K562 (cell line): ENCODE measurements around the gene MCCD1. TPM values are rescaled to one million over a fixed set of nuclear protein-coding genes. Genes with fewer than 3 reads are reported as not detected.

ENCODE experiments used
- ARHGAP35 ChIP-seq: fragments of 450-650 bp; IDR thresholded peaks from 2 replicates; pipeline ENCODE4 v1.6.1; 2018; ENCODE audit not compliant: partially characterized antibody
- BACH1 ChIP-seq: fragments of 200-800 bp; sonication (Bioruptor generic); IDR thresholded peaks from 2 replicates; pipeline ENCODE4 v1.6.1; 2016; ENCODE audit warnings: missing genetic modification characterization, missing compliant biosample characterization
- GATA2 ChIP-seq: sonication (generic); formaldehyde crosslinking; IDR thresholded peaks from 2 replicates; pipeline ENCODE4 v1.4.0; 2020; ENCODE audit warnings: mild to moderate bottlenecking, missing genetic modification reagents
- HDAC2 ChIP-seq: fragments of 450-650 bp; IDR thresholded peaks from 2 replicates; pipeline ENCODE4 v1.6.1; 2016; ENCODE audit warnings: mild to moderate bottlenecking
- MAFF ChIP-seq: IDR thresholded peaks from 2 replicates; pipeline ENCODE4 v1.6.1; 2012; ENCODE audit warnings: low read length, improper control_type of control experiment
- RBM34 ChIP-seq: fragments of 200-400 bp; formaldehyde crosslinking; IDR thresholded peaks from 2 replicates; pipeline ENCODE4 v1.6.1; 2018; ENCODE audit warnings: low read length, borderline replicate concordance; ENCODE audit not compliant: insufficient read depth
- RCOR1 ChIP-seq, 2 experiments: IDR thresholded peaks; 2 replicates each; pipeline ENCODE4 v1.6.1; 2012; ENCODE audit warnings: low read depth in 2 of 2, low read length in 2 of 2, borderline replicate concordance in 1 of 2, improper control_type of control experiment in 1 of 2
- polyA plus RNA-seq, 8 experiments: library from polyadenylated mRNA; depleted of rRNA in 4 of 8; stranded (reverse) in 5 of 8; unstranded in 3 of 8; fragments of >200 nt; fragmentation: Nextera tagmentation in 2 of 8; fragmentation: Illumina TruSeq in 1 of 8; extraction: Ambion mirVana in 2 of 8; extraction: Trizol in 1 of 8; gene quantifications; 2 replicates each; pipeline versions ENCODE4 v1.2.1 to v1.2.3, GENCODE V29; 2011 to 2014; ENCODE audit warnings: inconsistent platforms in 1 of 8, missing spikeins in 1 of 8
- total RNA-seq, 7 experiments: library from RNA; depleted of rRNA in 6 of 7; stranded (reverse); fragments of >200 nt in 6 of 7; fragmentation: Illumina TruSeq in 2 of 7; extraction: Trizol in 2 of 7; gene quantifications; 2 replicates each; pipeline versions ENCODE4 v1.2.1 to v1.2.3, GENCODE V29; 2011 to 2021; ENCODE audit warnings: low replicate concordance in 1 of 7
- TF ChIP-seq, protein P1 (sequence below): fragments of 200-600 bp; sonication (generic); IDR thresholded peaks from one replicate; pipeline ENCODE4 v1.6.1; 2012; ENCODE audit warnings: mild to moderate bottlenecking, low read depth, low read length, inconsistent platforms
- TF ChIP-seq, protein P2 (sequence below): fragments of 450-650 bp; conservative IDR thresholded peaks from 2 replicates; pipeline ENCODE4 v1.6.1; 2016; ENCODE audit warnings: missing genetic modification characterization, low read depth, mild to moderate bottlenecking, control low read depth, missing compliant biosample characterization
- TF ChIP-seq, protein P3 (sequence below): sonication (generic); formaldehyde crosslinking; IDR thresholded peaks from 2 replicates; pipeline ENCODE4 v1.4.0; 2020; ENCODE audit warnings: mild to moderate bottlenecking, missing genetic modification reagents
- TF ChIP-seq, protein P4 (sequence below): sonication (generic); formaldehyde crosslinking; IDR thresholded peaks from 2 replicates; pipeline ENCODE4 v1.8.0; 2022; ENCODE audit warnings: missing genetic modification reagents, mild to moderate bottlenecking, borderline replicate concordance

Gene MCCD1
- total and polyA plus RNA-seq, 9 of the 15 experiments (the other 6 are each of a cell fraction or from before 2014, with no cell fraction given), result not detected

DNA sequence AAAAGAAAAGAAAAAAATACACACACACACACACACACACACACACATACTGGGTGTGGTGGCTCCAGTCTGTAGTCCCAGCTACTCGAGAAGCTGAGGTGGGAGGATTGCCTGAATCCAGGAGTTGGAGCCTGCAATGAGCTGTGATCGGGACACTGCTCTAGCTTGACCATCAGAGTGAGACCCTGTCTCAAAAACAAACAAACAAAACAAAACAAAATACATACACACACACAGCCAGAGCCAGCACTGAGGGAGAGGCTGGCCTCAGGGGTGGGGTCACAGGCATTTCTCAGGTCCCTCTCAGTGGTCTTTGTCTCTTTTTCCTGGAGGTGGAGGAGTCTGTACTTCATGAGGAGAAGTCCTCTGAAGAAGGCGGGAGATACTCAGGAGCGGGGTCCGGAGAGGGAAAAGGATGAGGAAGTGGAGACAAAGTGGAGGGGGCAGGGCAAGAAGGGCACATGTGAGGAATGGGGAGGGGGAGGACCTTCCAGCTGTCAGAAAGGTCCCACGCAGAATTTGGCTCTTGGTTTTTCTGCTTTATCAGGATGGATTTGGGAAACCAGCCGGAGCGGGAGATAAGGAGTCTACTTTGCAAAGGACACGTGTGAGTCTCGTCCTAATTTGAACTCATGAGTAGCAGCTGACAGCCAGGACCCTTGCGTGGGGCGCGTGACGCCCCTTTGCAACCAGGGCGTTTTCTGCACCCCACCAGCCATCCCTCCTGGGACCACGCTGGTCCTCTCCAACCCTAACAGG, 38.5 kb upstream of the MCCD1 start (continued):
- TF ChIP-seq, protein P1, sequence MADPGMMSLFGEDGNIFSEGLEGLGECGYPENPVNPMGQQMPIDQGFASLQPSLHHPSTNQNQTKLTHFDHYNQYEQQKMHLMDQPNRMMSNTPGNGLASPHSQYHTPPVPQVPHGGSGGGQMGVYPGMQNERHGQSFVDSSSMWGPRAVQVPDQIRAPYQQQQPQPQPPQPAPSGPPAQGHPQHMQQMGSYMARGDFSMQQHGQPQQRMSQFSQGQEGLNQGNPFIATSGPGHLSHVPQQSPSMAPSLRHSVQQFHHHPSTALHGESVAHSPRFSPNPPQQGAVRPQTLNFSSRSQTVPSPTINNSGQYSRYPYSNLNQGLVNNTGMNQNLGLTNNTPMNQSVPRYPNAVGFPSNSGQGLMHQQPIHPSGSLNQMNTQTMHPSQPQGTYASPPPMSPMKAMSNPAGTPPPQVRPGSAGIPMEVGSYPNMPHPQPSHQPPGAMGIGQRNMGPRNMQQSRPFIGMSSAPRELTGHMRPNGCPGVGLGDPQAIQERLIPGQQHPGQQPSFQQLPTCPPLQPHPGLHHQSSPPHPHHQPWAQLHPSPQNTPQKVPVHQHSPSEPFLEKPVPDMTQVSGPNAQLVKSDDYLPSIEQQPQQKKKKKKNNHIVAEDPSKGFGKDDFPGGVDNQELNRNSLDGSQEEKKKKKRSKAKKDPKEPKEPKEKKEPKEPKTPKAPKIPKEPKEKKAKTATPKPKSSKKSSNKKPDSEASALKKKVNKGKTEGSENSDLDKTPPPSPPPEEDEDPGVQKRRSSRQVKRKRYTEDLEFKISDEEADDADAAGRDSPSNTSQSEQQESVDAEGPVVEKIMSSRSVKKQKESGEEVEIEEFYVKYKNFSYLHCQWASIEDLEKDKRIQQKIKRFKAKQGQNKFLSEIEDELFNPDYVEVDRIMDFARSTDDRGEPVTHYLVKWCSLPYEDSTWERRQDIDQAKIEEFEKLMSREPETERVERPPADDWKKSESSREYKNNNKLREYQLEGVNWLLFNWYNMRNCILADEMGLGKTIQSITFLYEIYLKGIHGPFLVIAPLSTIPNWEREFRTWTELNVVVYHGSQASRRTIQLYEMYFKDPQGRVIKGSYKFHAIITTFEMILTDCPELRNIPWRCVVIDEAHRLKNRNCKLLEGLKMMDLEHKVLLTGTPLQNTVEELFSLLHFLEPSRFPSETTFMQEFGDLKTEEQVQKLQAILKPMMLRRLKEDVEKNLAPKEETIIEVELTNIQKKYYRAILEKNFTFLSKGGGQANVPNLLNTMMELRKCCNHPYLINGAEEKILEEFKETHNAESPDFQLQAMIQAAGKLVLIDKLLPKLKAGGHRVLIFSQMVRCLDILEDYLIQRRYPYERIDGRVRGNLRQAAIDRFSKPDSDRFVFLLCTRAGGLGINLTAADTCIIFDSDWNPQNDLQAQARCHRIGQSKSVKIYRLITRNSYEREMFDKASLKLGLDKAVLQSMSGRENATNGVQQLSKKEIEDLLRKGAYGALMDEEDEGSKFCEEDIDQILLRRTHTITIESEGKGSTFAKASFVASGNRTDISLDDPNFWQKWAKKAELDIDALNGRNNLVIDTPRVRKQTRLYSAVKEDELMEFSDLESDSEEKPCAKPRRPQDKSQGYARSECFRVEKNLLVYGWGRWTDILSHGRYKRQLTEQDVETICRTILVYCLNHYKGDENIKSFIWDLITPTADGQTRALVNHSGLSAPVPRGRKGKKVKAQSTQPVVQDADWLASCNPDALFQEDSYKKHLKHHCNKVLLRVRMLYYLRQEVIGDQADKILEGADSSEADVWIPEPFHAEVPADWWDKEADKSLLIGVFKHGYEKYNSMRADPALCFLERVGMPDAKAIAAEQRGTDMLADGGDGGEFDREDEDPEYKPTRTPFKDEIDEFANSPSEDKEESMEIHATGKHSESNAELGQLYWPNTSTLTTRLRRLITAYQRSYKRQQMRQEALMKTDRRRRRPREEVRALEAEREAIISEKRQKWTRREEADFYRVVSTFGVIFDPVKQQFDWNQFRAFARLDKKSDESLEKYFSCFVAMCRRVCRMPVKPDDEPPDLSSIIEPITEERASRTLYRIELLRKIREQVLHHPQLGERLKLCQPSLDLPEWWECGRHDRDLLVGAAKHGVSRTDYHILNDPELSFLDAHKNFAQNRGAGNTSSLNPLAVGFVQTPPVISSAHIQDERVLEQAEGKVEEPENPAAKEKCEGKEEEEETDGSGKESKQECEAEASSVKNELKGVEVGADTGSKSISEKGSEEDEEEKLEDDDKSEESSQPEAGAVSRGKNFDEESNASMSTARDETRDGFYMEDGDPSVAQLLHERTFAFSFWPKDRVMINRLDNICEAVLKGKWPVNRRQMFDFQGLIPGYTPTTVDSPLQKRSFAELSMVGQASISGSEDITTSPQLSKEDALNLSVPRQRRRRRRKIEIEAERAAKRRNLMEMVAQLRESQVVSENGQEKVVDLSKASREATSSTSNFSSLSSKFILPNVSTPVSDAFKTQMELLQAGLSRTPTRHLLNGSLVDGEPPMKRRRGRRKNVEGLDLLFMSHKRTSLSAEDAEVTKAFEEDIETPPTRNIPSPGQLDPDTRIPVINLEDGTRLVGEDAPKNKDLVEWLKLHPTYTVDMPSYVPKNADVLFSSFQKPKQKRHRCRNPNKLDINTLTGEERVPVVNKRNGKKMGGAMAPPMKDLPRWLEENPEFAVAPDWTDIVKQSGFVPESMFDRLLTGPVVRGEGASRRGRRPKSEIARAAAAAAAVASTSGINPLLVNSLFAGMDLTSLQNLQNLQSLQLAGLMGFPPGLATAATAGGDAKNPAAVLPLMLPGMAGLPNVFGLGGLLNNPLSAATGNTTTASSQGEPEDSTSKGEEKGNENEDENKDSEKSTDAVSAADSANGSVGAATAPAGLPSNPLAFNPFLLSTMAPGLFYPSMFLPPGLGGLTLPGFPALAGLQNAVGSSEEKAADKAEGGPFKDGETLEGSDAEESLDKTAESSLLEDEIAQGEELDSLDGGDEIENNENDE, result no peak
- TF ChIP-seq MAFF (peak; percentile 14; the same call in 1 of the 2 replicates), ARHGAP35 (no peak), RCOR1 (IDR thresholded peaks at IDR 0.05; ENCODE audit: borderline replicate concordance in 1 of 2, low read depth in 2 of 2, low read length in 2 of 2) (peak in 1 of 2 experiments; percentile 72; a peak in 2 of 4 replicates), BACH1 (tag) (no peak), RBM34 (no peak), HDAC2 (peak; percentile 49; the same call in 1 of the 2 replicates), GATA2 (CRISPR knock-in tag) (0 out of 2 replicates have a peak, but pooled peaks have one; percentile 8)
- TF ChIP-seq, protein P2, sequence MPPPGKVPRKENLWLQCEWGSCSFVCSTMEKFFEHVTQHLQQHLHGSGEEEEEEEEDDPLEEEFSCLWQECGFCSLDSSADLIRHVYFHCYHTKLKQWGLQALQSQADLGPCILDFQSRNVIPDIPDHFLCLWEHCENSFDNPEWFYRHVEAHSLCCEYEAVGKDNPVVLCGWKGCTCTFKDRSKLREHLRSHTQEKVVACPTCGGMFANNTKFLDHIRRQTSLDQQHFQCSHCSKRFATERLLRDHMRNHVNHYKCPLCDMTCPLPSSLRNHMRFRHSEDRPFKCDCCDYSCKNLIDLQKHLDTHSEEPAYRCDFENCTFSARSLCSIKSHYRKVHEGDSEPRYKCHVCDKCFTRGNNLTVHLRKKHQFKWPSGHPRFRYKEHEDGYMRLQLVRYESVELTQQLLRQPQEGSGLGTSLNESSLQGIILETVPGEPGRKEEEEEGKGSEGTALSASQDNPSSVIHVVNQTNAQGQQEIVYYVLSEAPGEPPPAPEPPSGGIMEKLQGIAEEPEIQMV, result no peak
- TF ChIP-seq, protein P3, sequence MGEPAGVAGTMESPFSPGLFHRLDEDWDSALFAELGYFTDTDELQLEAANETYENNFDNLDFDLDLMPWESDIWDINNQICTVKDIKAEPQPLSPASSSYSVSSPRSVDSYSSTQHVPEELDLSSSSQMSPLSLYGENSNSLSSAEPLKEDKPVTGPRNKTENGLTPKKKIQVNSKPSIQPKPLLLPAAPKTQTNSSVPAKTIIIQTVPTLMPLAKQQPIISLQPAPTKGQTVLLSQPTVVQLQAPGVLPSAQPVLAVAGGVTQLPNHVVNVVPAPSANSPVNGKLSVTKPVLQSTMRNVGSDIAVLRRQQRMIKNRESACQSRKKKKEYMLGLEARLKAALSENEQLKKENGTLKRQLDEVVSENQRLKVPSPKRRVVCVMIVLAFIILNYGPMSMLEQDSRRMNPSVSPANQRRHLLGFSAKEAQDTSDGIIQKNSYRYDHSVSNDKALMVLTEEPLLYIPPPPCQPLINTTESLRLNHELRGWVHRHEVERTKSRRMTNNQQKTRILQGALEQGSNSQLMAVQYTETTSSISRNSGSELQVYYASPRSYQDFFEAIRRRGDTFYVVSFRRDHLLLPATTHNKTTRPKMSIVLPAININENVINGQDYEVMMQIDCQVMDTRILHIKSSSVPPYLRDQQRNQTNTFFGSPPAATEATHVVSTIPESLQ (CRISPR knock-in tag), result no peak
- TF ChIP-seq, protein P4, sequence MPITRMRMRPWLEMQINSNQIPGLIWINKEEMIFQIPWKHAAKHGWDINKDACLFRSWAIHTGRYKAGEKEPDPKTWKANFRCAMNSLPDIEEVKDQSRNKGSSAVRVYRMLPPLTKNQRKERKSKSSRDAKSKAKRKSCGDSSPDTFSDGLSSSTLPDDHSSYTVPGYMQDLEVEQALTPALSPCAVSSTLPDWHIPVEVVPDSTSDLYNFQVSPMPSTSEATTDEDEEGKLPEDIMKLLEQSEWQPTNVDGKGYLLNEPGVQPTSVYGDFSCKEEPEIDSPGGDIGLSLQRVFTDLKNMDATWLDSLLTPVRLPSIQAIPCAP, result no peak
